Neural cell (in vitro differentiated cells): ENCODE results near the gene PCNA. TPM values are rescaled to one million over a fixed set of nuclear protein-coding genes. Genes with fewer than 3 reads are reported as not detected.

Experiments
- H2AFZ ChIP-seq: fragments of 200-600, 300-800 bp; sonication (generic), shearing (Covaris generic); 2 replicates; pipeline ENCODE4 v1.6.0; 2014; ENCODE audit warnings: low read depth, mild to moderate bottlenecking, antibody characterized with exemption, low read length, moderate library complexity
- H3F3A ChIP-seq: fragments of 200-600 bp; shearing (Covaris generic); 2 replicates; pipeline ENCODE4 v1.6.1; 2016; ENCODE audit warnings: mild to moderate bottlenecking, moderate library complexity, mixed read lengths, antibody characterized with exemption, low read length; ENCODE audit not compliant: insufficient read depth, poor library complexity, severe bottlenecking
- H3K27ac ChIP-seq: fragments of 200-600, 300-800 bp; sonication (generic), shearing (Covaris generic); 2 replicates; pipeline ENCODE4 v1.5.1; 2014; ENCODE audit warnings: mild to moderate bottlenecking, low read length, moderate library complexity
- H3K27me3 ChIP-seq: fragments of 300-800, 200-600 bp; sonication (generic), shearing (Covaris generic); 2 replicates; pipeline ENCODE4 v1.6.0; 2014; ENCODE audit warnings: mild to moderate bottlenecking, low read depth, low read length, moderate library complexity; ENCODE audit not compliant: insufficient read depth
- H3K36me3 ChIP-seq: fragments of 300-800, 200-600 bp; sonication (generic), shearing (Covaris generic); 2 replicates; pipeline ENCODE4 v1.5.1; 2014; ENCODE audit warnings: mild to moderate bottlenecking, antibody characterized with exemption, low read length, moderate library complexity; ENCODE audit not compliant: insufficient read depth
- H3K4me2 ChIP-seq: fragments of 300-800, 200-600 bp; sonication (generic), shearing (Covaris generic); 2 replicates; pipeline ENCODE4 v1.6.0; 2014; ENCODE audit warnings: mild to moderate bottlenecking, low read length
- H3K4me3 ChIP-seq: fragments of 300-800, 200-600 bp; sonication (generic), shearing (Covaris generic); 2 replicates; pipeline ENCODE4 v1.5.1; 2014; ENCODE audit warnings: mild to moderate bottlenecking, low read length, moderate library complexity
- H3K79me2 ChIP-seq: fragments of 200-600 bp; shearing (Covaris generic); replicated peaks from 2 replicates; pipeline ENCODE4 v1.6.0; 2014; ENCODE audit warnings: mild to moderate bottlenecking, low read length, moderate library complexity; ENCODE audit not compliant: insufficient read depth
- H3K9ac ChIP-seq: fragments of 300-800, 200-600 bp; sonication (generic), shearing (Covaris generic); 2 replicates; pipeline ENCODE4 v1.6.1; 2016; ENCODE audit warnings: mild to moderate bottlenecking, low read length, mixed read lengths
- H3K9me2 ChIP-seq: fragments of 200-600 bp; shearing (Covaris generic); 2 replicates; pipeline ENCODE4 v1.6.1; 2016; ENCODE audit warnings: mild to moderate bottlenecking, low read length, mixed read lengths; ENCODE audit not compliant: insufficient read depth
- H3K9me3 ChIP-seq: fragments of 200-600, 300-800 bp; sonication (generic), shearing (Covaris generic); 2 replicates; pipeline ENCODE4 v1.6.1; 2016; ENCODE audit warnings: mild to moderate bottlenecking, mixed run types, low read length, moderate library complexity, mixed read lengths
- H4K20me1 ChIP-seq: fragments of 200-600 bp; shearing (Covaris generic); 2 replicates; pipeline ENCODE4 v1.6.1; 2016; ENCODE audit warnings: mild to moderate bottlenecking, mixed run types; ENCODE audit not compliant: insufficient read depth
- EP300 ChIP-seq: fragments of 450-650 bp; conservative IDR thresholded peaks from 2 replicates; pipeline ENCODE4 v1.6.1; 2014; ENCODE audit warnings: antibody characterized with exemption, mild to moderate bottlenecking, moderate library complexity; ENCODE audit not compliant: poor library complexity, severe bottlenecking
- EZH2 ChIP-seq: fragments of 200-600, 300-800 bp; shearing (Covaris generic), sonication (generic); IDR thresholded peaks from 2 replicates; pipeline ENCODE4 v1.6.1; 2014; ENCODE audit warnings: antibody characterized with exemption, low read length, borderline replicate concordance, mild to moderate bottlenecking; ENCODE audit not compliant: insufficient read depth, poor library complexity, severe bottlenecking
- MXI1 ChIP-seq: fragments of 450-650 bp; conservative IDR thresholded peaks from 2 replicates; pipeline ENCODE4 v1.6.1; 2014; ENCODE audit warnings: antibody characterized with exemption, mild to moderate bottlenecking; ENCODE audit not compliant: poor library complexity, severe bottlenecking
- POLR2AphosphoS5 ChIP-seq: IDR thresholded peaks from 2 replicates; pipeline ENCODE4 v1.6.1; 2012
- RAD21 ChIP-seq: fragments of 450-650 bp; conservative IDR thresholded peaks from 2 replicates; pipeline ENCODE4 v1.6.1; 2014; ENCODE audit warnings: antibody characterized with exemption, mild to moderate bottlenecking, moderate library complexity
- REST ChIP-seq: IDR thresholded peaks from 2 replicates; pipeline ENCODE4 v1.6.1; 2012; ENCODE audit warnings: borderline replicate concordance
- SMC3 ChIP-seq: fragments of 450-650 bp; conservative IDR thresholded peaks from 2 replicates; pipeline ENCODE4 v1.6.1; 2014; ENCODE audit warnings: antibody characterized with exemption, mild to moderate bottlenecking, moderate library complexity; ENCODE audit not compliant: poor library complexity
- TAF1 ChIP-seq: IDR thresholded peaks from 2 replicates; pipeline ENCODE4 v1.6.1; 2012; ENCODE audit warnings: low read depth
- polyA plus RNA-seq: library from polyadenylated mRNA; depleted of rRNA; stranded (reverse); fragments of >200 nt; gene quantifications from 2 replicates; pipeline ENCODE4 v1.2.3, GENCODE V29; 2014
- TF ChIP-seq, protein P1 (sequence below): fragments of 450-650 bp; IDR thresholded peaks from 2 replicates; pipeline ENCODE4 v1.5.1; 2014; ENCODE audit warnings: antibody characterized with exemption, mild to moderate bottlenecking, moderate library complexity; ENCODE audit not compliant: poor library complexity, severe bottlenecking

The PCNA gene
- polyA plus RNA-seq, 1 donor from 2014 or later = 165 TPM

DNA sequence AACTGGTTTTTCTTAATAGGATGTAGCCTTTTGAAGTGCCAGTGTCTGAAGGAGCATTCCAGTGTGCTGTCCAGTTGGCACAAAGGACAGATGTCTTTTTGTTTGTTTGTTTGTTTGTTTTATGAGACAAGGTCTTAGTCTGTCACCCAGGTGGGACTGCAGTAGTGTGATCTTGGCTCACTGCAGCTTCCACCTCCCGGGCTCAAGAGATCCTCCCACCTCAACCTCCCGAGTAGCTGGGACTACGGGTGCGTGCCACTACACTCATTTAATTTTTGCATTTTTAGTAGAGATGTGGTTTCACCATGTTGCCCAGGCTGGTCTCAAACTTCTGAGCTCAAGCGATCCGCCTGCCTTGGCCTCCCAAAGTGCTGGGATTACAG is 34.8 kb upstream of the PCNA start:
- Histone ChIP-seq H3K4me3 (no peak overlapping the region), H3K9ac (no peak overlapping the region), H3K9me2 (no peaks in the 10 kb centered on the region), H2AFZ (no peak overlapping the region), H3K79me2 (peaks cover 53% of the 10 kb centered on the region), H3K4me2 (no peak overlapping the region), H3K9me3 (no peaks in the 10 kb centered on the region), H3F3A (no peaks in the 10 kb centered on the region), H3K36me3 (no peaks in the 10 kb centered on the region), H3K27me3 (no peaks in the 10 kb centered on the region), H3K27ac (no peak overlapping the region), H4K20me1 (no peaks in the 10 kb centered on the region)
- no peak for TF ChIP-seq MXI1
- TF ChIP-seq REST = no peak
- TF ChIP-seq RAD21 = no peak
- no peak for TF ChIP-seq EP300
- no peak for TF ChIP-seq TAF1
- no peak for TF ChIP-seq SMC3
- no peak for TF ChIP-seq POLR2AphosphoS5
- TF ChIP-seq, protein P1, sequence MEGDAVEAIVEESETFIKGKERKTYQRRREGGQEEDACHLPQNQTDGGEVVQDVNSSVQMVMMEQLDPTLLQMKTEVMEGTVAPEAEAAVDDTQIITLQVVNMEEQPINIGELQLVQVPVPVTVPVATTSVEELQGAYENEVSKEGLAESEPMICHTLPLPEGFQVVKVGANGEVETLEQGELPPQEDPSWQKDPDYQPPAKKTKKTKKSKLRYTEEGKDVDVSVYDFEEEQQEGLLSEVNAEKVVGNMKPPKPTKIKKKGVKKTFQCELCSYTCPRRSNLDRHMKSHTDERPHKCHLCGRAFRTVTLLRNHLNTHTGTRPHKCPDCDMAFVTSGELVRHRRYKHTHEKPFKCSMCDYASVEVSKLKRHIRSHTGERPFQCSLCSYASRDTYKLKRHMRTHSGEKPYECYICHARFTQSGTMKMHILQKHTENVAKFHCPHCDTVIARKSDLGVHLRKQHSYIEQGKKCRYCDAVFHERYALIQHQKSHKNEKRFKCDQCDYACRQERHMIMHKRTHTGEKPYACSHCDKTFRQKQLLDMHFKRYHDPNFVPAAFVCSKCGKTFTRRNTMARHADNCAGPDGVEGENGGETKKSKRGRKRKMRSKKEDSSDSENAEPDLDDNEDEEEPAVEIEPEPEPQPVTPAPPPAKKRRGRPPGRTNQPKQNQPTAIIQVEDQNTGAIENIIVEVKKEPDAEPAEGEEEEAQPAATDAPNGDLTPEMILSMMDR = no peak
- TF ChIP-seq EZH2 = no peak

DNA sequence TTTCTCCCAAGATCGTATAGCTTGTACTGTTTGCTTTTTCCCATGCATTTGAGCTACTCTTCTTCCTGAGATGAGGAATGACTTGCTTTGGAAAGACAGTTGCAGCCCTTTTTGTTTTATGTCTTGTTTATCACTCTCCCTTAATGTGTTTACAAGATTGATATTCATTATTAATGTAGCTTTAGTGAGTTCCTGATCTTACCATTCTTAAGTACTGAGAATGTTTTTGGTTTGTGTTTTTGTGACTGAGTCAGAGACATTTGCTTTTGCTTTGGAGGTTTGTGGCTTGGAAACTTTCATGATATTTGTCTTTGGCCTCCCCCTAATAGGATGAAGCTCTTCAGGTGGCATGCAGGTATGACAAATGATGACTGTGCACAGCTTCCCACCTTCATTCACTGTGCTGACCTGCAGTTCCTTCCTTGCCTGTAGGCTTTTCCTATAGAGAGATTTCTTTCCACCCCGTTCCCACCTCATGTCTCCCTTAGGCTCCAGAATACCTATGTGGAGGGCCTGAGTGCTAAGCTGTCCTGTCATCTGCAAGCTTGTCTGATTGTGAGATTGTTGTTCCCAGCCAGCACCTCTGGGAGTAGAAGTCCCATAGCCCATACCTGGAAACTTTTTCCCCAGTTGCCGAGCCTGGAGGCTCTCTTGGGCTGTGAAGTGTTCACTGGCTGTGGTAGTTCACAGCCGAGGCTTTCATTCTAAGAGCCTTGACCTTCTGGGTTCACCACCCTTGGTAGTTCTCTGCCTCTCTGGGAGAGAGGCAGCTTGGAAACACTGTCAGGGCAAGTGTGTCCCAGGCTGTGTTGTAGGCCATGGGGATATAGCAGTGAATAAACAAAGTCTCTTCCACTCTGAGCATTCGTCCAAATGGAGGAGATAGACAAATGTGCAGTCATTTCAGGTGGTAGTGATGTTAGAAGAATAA is 34.1 kb upstream of the PCNA start:
- Histone ChIP-seq H3K27ac (no peak overlapping the region), H3K9me2 (no peaks in the 10 kb centered on the region), H4K20me1 (no peaks in the 10 kb centered on the region), H3K9me3 (no peaks in the 10 kb centered on the region), H3K36me3 (no peaks in the 10 kb centered on the region), H3K4me2 (no peak overlapping the region), H3K79me2 (peaks cover 56% of the 10 kb centered on the region), H2AFZ (no peak overlapping the region), H3F3A (no peaks in the 10 kb centered on the region), H3K4me3 (no peak overlapping the region), H3K9ac (no peak overlapping the region), H3K27me3 (no peaks in the 10 kb centered on the region)
- TF ChIP-seq MXI1 = no peak
- TF ChIP-seq EP300 = no peak
- TF ChIP-seq REST = no peak
- TF ChIP-seq, protein P1 = no peak
- no peak for TF ChIP-seq TAF1
- TF ChIP-seq RAD21 = no peak
- no peak for TF ChIP-seq POLR2AphosphoS5
- no peak for TF ChIP-seq SMC3
